Lower lobe of right lung (tissue), 2 donors: ENCODE data around the gene HMGXB3. TPM values are rescaled to one million over a fixed set of nuclear protein-coding genes. Genes with fewer than 3 reads are reported as not detected.

Experiments
- ATAC-seq, 2 donors: fragments of 200-7000 bp; cut with Tn5 transposase; one replicate each; pipeline ENCODE4 v1.9.1; 2020 to 2022; ENCODE audit warnings: mild to moderate bottlenecking in 2 of 2, moderate library complexity in 2 of 2
- DNase-seq: peaks from one replicate; pipeline ENCODE4 v3.0.0-alpha.2; 2020
- H3K27ac ChIP-seq: fragments of 200-600 bp; one replicate; pipeline ENCODE4 v1.8.0; 2022
- H3K27me3 ChIP-seq: fragments of 200-600 bp; one replicate; pipeline ENCODE4 v1.8.0; 2022; ENCODE audit warnings: low read depth
- H3K36me3 ChIP-seq: fragments of 200-600 bp; one replicate; pipeline ENCODE4 v1.8.0; 2022; ENCODE audit warnings: mild to moderate bottlenecking
- H3K4me1 ChIP-seq: fragments of 200-600 bp; one replicate; pipeline ENCODE4 v1.8.0; 2022
- H3K4me3 ChIP-seq: fragments of 200-600 bp; one replicate; pipeline ENCODE4 v1.8.0; 2022; ENCODE audit warnings: mild to moderate bottlenecking
- H3K9me3 ChIP-seq: fragments of 200-600 bp; one replicate; pipeline ENCODE4 v1.8.0; 2022
- CTCF ChIP-seq: fragments of 200-600 bp; IDR thresholded peaks from one replicate; pipeline ENCODE4 v1.8.0; 2022; ENCODE audit warnings: antibody characterized with exemption, mild to moderate bottlenecking
- intact Hi-C: fragments of 100-400 bp; cut with DNase I; formaldehyde crosslinking; loops from one replicate; pipeline ENCODE4 v1.11.0; 2022
- total RNA-seq: library from RNA; stranded (reverse); fragmentation: NEBNext Ultra II Directional; extraction: Animal tissue kit (Norgen Biotek cat#: 25700); gene quantifications from one replicate; pipeline ENCODE4 v1.2.1, GENCODE V29; 2021
- donor health status: DM: no; HTN: yes; CAD: no; lungs with severe emphysema.

Gene HMGXB3
- total RNA-seq, 1 donor from 2014 or later = 28.3 TPM

- Histone ChIP-seq H3K4me3 (no peak overlapping the region), H3K4me1 (no peaks in the 10 kb centered on the region), H3K27ac (no peak overlapping the region), H3K27me3 (no peaks in the 10 kb centered on the region), H3K36me3 (peaks cover 10% of the 10 kb centered on the region), H3K9me3 (no peaks in the 10 kb centered on the region)
- intact Hi-C loops = no loop called here
- peak; percentile 90 to 93 for ATAC-seq
- peak; percentile 68 for DNase-seq
- TF ChIP-seq CTCF = peak; percentile 92
Observed at GRCh38 chr5:149990518-149991376, 9.8 kb upstream of the HMGXB3 start.

GRCh38 chr5:149993471-149993870 lies 7.1 kb upstream of the HMGXB3 start:
- no peaks in the 10 kb centered on the region for H3K27me3 ChIP-seq
- H3K27ac ChIP-seq = no peak overlapping the region
- DNase-seq = no peak
- H3K4me3 ChIP-seq = no peak overlapping the region
- intact Hi-C loops = no loop called here
- H3K4me1 ChIP-seq = no peaks in the 10 kb centered on the region
- TF ChIP-seq CTCF = no peak
- H3K9me3 ChIP-seq = no peaks in the 10 kb centered on the region
- no peak for ATAC-seq
- peaks cover 11% of the 10 kb centered on the region for H3K36me3 ChIP-seq

- intact Hi-C loops = no loop called here
- Histone ChIP-seq H3K4me1 (no peaks in the 10 kb centered on the region), H3K27ac (no peak overlapping the region), H3K4me3 (no peak overlapping the region), H3K36me3 (peaks cover 11% of the 10 kb centered on the region), H3K9me3 (no peaks in the 10 kb centered on the region), H3K27me3 (no peaks in the 10 kb centered on the region)
- no peak for TF ChIP-seq CTCF
- DNase-seq = no peak
- ATAC-seq = no peak
Observed at GRCh38 chr5:149995385-149996204, 4.9 kb upstream of the HMGXB3 start.

GRCh38 chr5:149996205-149996890 lies 4.2 kb upstream of the HMGXB3 start:
- no peak for TF ChIP-seq CTCF
- intact Hi-C loops = no loop called here
- H3K36me3 ChIP-seq = peaks cover 11% of the 10 kb centered on the region
- no peak overlapping the region for H3K27ac ChIP-seq
- no peak overlapping the region for H3K4me3 ChIP-seq
- no peaks in the 10 kb centered on the region for H3K9me3 ChIP-seq
- DNase-seq (no peak), ATAC-seq (no peak)
- no peaks in the 10 kb centered on the region for H3K27me3 ChIP-seq
- H3K4me1 ChIP-seq = peaks cover 3% of the 10 kb centered on the region

- no peak overlapping the region for H3K27ac ChIP-seq
- peaks cover 13% of the 10 kb centered on the region for H3K36me3 ChIP-seq
- no peaks in the 10 kb centered on the region for H3K9me3 ChIP-seq
- DNase-seq (no peak), ATAC-seq (no peak)
- intact Hi-C loops = no loop called here
- no peaks in the 10 kb centered on the region for H3K27me3 ChIP-seq
- H3K4me3 ChIP-seq = no peak overlapping the region
- H3K4me1 ChIP-seq = peaks cover 22% of the 10 kb centered on the region
- no peak for TF ChIP-seq CTCF
Observed at GRCh38 chr5:149998281-149998680, 2.3 kb upstream of the HMGXB3 start.
